OCI-LY1 (cell line): ENCODE data around the gene RAD51D.

Experiments
- H2AFZ ChIP-seq: fragments of 200-600 bp; sonication (generic), shearing (Covaris generic); 2 replicates; pipeline ENCODE4 v1.6.0; 2014; ENCODE audit warnings: antibody characterized with exemption, mild to moderate bottlenecking, low read length
- H3F3A ChIP-seq: fragments of 200-600 bp; sonication (generic), shearing (Covaris generic); 2 replicates; pipeline ENCODE4 v1.6.0; 2014; ENCODE audit warnings: mild to moderate bottlenecking, antibody characterized with exemption, low read length, moderate library complexity; ENCODE audit not compliant: insufficient read depth
- H3K27ac ChIP-seq: fragments of 200-600 bp; sonication (generic); 2 replicates; pipeline ENCODE4 v1.5.1; 2014; ENCODE audit warnings: low read length, mixed run types, mild to moderate bottlenecking, low read depth; ENCODE audit not compliant: poor library complexity, severe bottlenecking
- H3K27me3 ChIP-seq: fragments of 200-600 bp; sonication (generic); 2 replicates; pipeline ENCODE4 v1.6.0; 2014; ENCODE audit warnings: antibody characterized with exemption, mild to moderate bottlenecking, low read length, moderate library complexity; ENCODE audit not compliant: insufficient read depth
- H3K36me3 ChIP-seq: fragments of 200-600 bp; sonication (generic); 2 replicates; pipeline ENCODE4 v1.6.1; 2014; ENCODE audit warnings: mild to moderate bottlenecking, antibody characterized with exemption, low read length, moderate library complexity, mixed read lengths; ENCODE audit not compliant: insufficient read depth
- H3K4me1 ChIP-seq: fragments of 200-600 bp; sonication (generic); 2 replicates; pipeline ENCODE4 v1.5.1; 2014; ENCODE audit warnings: mild to moderate bottlenecking, low read length, moderate library complexity; ENCODE audit not compliant: insufficient read depth, severe bottlenecking
- H3K4me2 ChIP-seq: fragments of 200-600 bp; sonication (generic), shearing (Covaris generic); 2 replicates; pipeline ENCODE4 v1.6.1; 2014; ENCODE audit warnings: low read length
- H3K4me3 ChIP-seq: fragments of 200-600 bp; sonication (generic); 2 replicates; pipeline ENCODE4 v1.5.1; 2014; ENCODE audit warnings: low read length, low read depth, mild to moderate bottlenecking, mixed read lengths; ENCODE audit not compliant: poor library complexity, severe bottlenecking
- H3K79me2 ChIP-seq: fragments of 200-600 bp; shearing (Covaris generic); 2 replicates; pipeline ENCODE4 v1.6.1; 2016; ENCODE audit warnings: mixed run types, low read length, mixed read lengths; ENCODE audit not compliant: insufficient read depth
- H3K9ac ChIP-seq: fragments of 200-600 bp; sonication (generic), shearing (Covaris generic); 2 replicates; pipeline ENCODE4 v1.6.1; 2014; ENCODE audit warnings: mild to moderate bottlenecking, low read length, mixed read lengths
- H3K9me2 ChIP-seq: fragments of 200-600 bp; sonication (generic), shearing (Covaris generic); 2 replicates; pipeline ENCODE4 v1.6.1; 2014; ENCODE audit warnings: low read depth, mild to moderate bottlenecking, low read length, mixed read lengths
- H3K9me3 ChIP-seq: fragments of 200-600 bp; shearing (Covaris generic); 2 replicates; pipeline ENCODE4 v1.6.1; 2014; ENCODE audit warnings: low read length, mixed read lengths
- H4K20me1 ChIP-seq: fragments of 200-600 bp; sonication (generic), shearing (Covaris generic); 2 replicates; pipeline ENCODE4 v1.6.0; 2016; ENCODE audit warnings: mild to moderate bottlenecking, low read length; ENCODE audit not compliant: insufficient read depth
- CTCF ChIP-seq: fragments of 200-600 bp; sonication (generic), shearing (Covaris generic); IDR thresholded peaks from 2 replicates; pipeline ENCODE4 v1.5.1; 2017; ENCODE audit warnings: mild to moderate bottlenecking, antibody characterized with exemption, low read length, moderate library complexity, mixed read lengths
- EZH2 ChIP-seq: fragments of 200-600 bp; sonication (generic), shearing (Covaris generic); IDR thresholded peaks from 2 replicates; pipeline ENCODE4 v1.8.0; 2017; ENCODE audit warnings: borderline replicate concordance, mixed run types, mild to moderate bottlenecking, antibody characterized with exemption, low read length, moderate library complexity, mixed read lengths

Gene RAD51D

GRCh38 chr17:35162755-35163154 lies 43.1 kb upstream of the RAD51D start:
- Histone ChIP-seq H3K4me1 (no peaks in the 10 kb centered on the region), H3K36me3 (no peaks in the 10 kb centered on the region), H3K27me3 (peaks cover 4% of the 10 kb centered on the region; the same call in 1 of the 2 replicates), H4K20me1 (no peaks in the 10 kb centered on the region), H3K9me2 (no peaks in the 10 kb centered on the region), H3K4me2 (no peak overlapping the region), H3K9me3 (no peaks in the 10 kb centered on the region), H3K79me2 (no peaks in the 10 kb centered on the region), H3F3A (no peaks in the 10 kb centered on the region), H2AFZ (no peak overlapping the region), H3K27ac (no peak overlapping the region), H3K4me3 (no peak overlapping the region), H3K9ac (no peak overlapping the region)
- TF ChIP-seq EZH2 = no peak
- no peak for TF ChIP-seq CTCF

GRCh38 chr17:35161281-35161761 lies 41.7 kb upstream of the RAD51D start:
- Histone ChIP-seq H3K27ac (no peak overlapping the region), H3K9me3 (no peaks in the 10 kb centered on the region), H3K4me2 (no peak overlapping the region), H3K79me2 (no peaks in the 10 kb centered on the region), H3K4me1 (no peaks in the 10 kb centered on the region), H4K20me1 (no peaks in the 10 kb centered on the region), H3F3A (no peaks in the 10 kb centered on the region), H3K9ac (no peak overlapping the region), H2AFZ (no peak overlapping the region), H3K36me3 (no peaks in the 10 kb centered on the region), H3K27me3 (peaks cover 4% of the 10 kb centered on the region; the same call in 1 of the 2 replicates), H3K4me3 (no peak overlapping the region), H3K9me2 (no peaks in the 10 kb centered on the region)
- TF ChIP-seq CTCF (no peak), EZH2 (no peak)

- H3K27me3 ChIP-seq = peaks cover 4% of the 10 kb centered on the region; the same call in 1 of the 2 replicates
- TF ChIP-seq EZH2 = no peak
- TF ChIP-seq CTCF = no peak
- H3K9ac ChIP-seq = no peak overlapping the region
These were observed 40.9 kb upstream of the RAD51D start for GRCh38 chr17:35160354-35161201.

More at GRCh38 chr17:35160354-35161201, 40.9 kb upstream of the RAD51D start:
- Histone ChIP-seq H3K27ac (no peak overlapping the region), H3K4me2 (no peak overlapping the region), H2AFZ (no peak overlapping the region), H3K36me3 (no peaks in the 10 kb centered on the region), H3K4me3 (no peak overlapping the region), H4K20me1 (no peaks in the 10 kb centered on the region), H3K9me2 (no peaks in the 10 kb centered on the region), H3F3A (no peaks in the 10 kb centered on the region), H3K9me3 (no peaks in the 10 kb centered on the region), H3K79me2 (no peaks in the 10 kb centered on the region), H3K4me1 (no peaks in the 10 kb centered on the region)
